NCI-H2081 (cell line): Measurements from ENCODE around the gene GJC1.

Experiments
- DNase-seq, 2 experiments: peaks; one replicate each; lab custom pipeline; 2025; lab: John Stamatoyannopoulos, UW

Gene GJC1

DNA sequence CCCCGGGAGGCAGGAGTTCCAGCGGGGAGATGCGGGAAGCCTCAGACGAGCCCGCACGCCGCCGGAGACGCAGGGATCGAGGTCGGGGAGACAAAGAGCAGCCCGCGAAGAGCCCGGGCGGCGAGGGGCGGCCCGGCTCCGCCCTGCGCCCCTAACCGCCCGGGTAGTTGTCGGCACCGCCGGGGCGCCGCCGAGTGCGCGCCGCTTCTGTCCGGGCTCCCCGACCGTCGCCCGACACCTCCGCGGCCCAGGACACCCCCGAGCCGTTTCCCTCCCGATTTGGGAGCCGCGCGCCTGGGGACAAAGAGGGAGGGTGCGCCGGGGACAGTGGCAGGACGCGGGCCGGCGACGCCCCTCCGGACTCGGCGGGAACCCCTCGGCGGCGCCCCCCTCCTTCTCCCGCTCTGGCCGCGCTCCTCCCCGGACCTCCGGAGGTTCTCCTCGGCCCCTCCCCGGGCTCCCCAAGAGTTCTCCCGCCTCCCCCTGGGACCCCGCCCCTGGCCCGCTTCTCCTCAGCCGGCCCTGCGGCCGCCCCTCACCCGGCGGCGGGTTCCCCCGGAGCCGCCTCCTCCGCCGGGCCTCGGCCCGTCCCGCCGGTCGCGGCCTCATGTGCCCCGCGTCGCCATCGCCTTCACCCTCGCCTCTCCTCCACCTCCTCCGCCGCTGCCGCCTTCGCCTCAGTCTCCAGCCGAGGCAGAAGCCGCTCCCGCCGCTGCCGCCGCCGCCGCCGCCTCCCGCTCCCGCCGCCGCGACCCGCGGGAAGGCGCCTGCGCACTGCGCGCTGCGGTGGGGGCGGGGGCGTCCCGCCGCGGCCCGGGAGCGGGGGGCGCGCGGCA is at the start of gene GJC1:
Gene GJC1, minus strand, starts transcription at position 765 of the 836 bp plus-strand sequence. CDS start 24,470 bp downstream, outside the sequence.
- peak in 1 of 2 experiments; percentile 7 for DNase-seq

DNA sequence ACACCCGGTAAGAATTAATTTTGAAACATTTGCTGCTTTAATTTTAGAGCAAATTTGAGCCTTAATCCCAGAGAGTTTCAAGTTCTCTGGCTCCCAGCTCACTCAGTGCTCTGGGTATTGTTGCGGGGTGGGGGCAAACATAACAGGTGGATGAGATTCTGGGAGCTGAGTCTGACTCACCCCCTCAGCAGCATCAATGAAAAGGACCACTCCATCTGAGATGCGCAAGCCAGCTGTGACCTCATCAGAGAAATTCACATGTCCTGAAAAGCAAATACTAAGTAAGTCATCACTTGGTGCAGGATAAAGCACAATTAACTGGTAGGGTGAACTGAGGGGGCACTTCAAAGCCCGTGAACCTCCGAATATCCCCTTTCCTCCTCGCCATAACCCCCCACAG is 49.3 kb upstream of the GJC1 start:
- no peak for DNase-seq

DNA sequence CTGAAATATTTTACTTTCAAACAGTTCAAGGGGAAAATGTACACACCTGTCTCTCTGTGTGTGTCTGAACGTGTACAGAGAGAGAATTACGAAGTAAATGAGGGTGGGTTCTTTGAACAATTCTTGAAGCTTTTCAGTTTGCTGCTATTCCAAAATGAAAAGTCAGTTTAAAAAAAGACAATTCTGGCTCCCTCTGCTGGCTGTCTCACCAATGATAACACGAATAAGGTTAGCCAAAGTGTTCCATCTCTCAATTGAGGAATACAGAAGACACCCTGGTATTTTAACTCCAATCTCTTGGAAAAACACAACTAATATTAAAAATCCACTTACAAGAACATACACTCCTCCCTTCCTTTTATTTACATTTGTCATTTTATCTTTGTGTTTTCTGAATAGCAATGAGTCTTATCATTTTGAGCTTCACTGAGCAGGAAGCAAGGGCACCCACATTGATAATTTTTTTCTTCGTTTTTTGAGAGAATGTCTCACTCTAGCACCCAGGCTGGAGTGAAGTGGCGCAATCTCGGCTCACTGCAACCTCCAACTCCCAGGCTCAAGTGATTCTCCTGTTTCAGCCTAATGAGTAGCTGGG is 48.6 kb upstream of the GJC1 start:
- peak; percentile 19 to 31 for DNase-seq

DNA sequence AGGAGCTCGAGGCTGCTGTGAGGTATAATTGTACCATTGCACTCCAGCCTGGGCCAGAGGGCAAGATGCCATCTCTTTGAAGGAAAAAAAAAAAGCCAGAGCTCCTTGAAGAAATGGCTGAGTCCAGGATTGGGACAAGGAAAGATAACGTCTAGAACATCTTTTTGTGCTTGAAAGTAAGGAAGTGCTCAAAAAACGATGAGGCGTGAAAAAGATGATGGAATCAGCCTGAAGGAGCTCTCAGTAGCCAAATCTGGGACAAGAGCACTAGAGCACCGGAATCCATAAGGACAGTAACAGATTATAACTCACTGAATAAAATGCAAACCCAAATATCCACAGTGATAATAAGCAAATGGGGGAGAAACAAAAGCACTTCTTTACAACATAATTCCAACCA is 47.0 kb upstream of the GJC1 start:
- DNase-seq, result no peak

DNA sequence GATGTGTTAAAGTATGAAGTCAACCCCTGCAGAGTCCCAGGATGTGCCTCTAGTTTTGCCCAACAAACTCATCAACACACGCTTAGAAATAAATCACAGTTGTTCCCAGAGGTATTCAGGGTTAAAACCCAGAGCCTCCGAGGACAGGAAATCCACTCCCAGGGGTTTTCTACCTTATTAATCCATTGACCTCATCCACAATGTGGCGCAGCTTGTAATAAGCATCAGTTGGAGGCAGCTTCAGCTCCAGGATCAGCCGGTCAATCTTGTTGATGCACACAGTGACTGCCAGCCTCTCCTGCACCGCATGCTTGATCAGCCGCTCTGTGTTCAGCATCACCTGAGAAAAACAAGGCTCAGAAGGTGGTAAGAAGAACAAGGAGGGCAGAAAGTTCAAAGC is 45.7 kb upstream of the GJC1 start:
- no peak for DNase-seq

DNA sequence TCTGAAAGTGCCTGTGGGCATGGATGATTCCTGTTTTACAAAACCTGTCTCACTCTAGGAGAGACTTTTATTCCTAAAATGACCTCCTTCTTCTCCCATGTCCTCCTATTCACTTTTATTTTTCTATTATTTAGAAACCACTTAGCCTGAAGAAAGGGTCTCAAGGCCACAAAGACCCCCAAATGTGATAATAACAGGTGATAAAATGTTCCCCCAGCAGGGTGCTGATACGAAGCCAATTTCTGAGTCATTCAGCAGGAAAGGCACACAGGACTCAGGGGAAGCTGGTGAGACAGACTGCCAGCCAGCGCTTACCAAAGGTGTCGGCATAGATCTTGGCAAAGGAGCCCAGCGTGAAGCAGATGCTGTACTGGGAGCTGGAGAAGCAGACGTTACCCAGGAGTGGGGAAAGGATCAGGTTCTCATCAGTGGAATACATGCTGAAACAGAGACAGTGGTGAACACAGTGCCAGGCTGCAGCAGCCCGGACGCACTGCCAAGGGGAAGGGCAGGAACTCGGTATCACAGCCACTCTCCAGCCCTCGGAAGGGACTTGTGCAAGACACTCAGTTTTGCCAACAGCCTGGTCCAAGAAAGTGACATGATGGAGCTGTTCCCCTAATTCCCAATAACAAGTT is 42.2 kb upstream of the GJC1 start:
- DNase-seq, result peak; percentile 91 to 98

DNA sequence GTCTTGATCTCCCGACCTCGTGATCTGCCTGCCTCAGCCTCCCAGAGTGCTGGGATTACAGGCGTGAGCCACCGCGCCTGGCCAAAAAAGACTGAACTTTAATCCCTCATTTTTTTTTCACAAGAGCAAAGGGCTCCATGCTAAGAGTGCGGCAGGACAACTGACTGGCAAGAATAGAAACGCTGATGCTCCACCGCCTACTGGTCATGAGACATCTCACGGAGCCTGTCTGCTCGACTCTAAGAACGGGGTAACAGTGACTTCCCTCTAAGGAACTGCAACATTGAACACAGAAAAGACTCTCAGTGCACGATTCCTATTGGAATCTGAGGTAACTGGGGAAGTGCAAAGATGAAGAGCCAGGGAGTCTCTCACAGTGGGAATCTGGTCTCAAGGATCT is 41.5 kb upstream of the GJC1 start:
- no peak for DNase-seq

DNA sequence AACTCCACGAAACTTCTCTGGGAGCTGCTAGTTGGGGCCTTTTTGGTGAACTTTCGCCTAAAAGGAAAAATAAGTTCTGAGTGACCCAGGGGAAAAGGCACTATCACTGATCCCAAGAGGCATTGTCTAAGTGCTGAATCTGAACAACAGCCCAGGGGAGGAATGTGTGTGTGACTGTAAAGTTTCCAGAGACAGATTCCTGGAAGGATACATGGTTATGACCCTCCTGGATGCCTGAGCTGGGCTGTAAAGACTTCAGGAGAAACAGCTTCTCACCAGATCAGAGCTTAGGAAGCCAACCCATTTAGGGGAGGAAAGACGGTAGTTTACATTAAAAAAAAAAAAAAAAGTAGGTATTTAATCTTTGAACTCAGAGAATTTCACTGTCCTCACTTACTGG is 37.8 kb upstream of the GJC1 start:
- no peak for DNase-seq

DNA sequence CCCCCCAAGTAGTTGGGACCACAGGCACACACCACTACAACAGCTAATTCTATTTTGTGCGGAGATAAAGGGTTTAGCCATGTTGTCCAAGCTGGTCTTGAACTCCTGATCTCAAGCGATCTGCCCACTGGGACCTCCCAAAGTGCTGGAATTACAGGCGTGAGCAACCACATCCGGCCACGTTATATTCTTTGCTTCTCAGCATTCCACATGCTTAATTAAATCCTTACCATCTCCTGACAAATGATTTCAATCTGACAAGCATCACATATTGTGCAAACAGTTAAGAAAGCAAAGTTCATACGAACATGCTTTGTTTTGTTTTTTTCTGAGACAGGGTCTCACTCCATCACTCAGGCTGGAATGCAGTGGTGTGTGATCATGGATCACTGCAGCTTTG is 35.8 kb upstream of the GJC1 start:
- no peak for DNase-seq

DNA sequence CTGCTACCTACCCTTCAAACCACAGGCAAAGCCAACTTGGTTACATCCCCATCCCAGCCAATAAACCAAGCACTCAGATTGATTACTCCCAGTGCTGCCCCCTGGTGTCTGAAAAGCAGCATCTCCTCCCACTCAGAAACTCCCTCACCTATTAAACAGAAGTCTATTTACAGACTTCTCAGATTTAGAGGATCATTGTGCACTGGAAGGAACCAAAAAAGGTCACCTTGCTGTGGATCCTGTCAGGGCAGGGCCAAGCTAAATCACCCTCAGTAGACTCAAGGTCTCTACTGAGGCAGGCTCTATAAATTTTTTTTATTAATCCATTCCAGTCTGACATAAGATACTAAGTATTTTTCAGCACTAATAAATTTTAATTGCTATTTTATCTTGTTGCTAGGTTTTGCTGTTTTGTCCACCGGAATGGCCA is 35.2 kb upstream of the GJC1 start:
- peak; percentile 64 to 75 for DNase-seq

DNA sequence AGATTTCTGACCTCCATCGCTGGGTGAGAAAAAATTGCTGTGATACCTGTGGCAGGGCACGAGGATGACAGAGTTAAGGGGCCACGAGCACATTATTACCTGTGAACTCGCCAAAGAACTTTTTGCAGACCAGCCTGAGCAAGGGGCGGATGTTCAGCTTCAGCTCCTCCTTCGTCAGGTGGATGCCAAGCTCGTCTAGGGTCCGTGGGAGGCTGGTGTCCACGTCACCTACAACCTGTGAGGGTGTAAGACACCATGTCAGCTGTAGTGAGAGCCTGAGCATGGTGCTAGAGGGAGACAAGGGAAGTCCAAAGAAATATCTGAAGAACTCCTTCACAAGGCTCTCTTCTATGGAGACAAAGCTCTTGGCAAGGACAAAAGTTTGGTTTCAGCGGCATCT is 34.7 kb upstream of the GJC1 start:
- DNase-seq, result no peak

DNA sequence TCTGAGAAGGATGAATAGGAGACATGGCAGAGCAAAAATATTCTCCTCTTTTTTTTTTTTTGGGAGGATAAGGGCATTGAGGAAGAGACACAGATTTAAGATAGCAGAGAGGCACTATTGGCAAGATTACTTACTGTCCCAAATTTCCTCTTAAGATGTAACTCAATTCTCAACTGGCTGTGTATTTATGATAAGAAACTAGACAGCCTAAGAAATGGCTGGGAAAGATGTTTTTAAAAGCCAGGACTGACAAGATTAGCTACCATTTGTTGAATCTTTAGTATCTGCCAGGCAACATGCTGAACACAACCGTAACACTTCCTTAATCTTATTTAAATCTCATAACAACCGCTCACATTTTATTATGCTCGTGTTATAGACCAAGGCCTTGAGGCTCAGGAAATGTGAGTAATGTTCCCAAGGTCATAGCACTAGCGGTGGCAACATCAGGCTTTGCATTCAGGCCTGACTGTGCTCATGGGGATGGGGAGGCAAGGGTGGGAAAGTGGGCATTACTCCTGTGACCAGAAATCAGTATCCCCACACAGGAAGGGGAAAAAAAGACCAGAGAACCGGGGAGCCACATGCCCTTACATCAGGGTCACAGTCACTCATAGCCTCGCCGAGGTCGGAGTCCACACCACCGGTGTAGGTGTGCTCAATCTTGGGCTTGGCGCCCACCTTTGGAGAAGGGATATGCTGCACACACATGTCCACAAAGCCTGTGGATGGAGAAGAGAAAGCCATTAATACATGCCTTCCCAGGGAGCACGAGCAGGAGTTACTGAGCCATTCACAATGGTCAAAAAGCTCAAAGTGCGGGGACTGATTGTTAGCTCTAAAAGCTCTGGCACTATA is 33.2 kb upstream of the GJC1 start:
- no peak for DNase-seq

DNA sequence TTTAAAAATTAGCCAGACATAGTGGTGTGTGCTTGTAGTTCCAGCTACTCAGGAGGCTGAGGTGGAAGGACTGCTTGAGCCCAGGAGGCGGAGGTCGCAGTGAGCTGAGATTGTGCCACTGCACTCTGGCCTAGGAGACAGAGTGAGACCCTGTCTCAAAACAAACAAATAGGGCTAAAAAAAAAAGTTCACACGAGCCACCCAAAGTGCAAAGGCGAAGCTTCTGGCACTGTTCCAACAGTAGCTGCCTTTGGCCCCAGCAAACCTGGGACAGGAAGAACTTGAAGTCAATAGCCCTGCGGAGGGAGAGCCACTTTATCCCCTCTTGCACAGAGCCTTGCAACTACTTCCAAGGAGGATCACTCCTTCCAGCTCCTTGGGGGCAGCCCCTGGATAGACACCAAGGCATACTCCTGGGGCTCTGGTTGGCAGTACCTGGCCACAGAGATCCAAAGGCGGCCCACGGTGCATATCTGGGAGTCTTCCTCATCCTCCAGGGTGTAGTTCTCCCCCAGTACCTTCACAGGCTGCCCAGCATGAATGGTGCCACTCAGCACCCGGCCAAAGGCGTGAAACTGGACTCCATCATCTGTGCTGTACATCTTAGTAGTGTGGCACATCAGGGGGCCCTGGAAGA is 32.3 kb upstream of the GJC1 start:
- no peak for DNase-seq

DNA sequence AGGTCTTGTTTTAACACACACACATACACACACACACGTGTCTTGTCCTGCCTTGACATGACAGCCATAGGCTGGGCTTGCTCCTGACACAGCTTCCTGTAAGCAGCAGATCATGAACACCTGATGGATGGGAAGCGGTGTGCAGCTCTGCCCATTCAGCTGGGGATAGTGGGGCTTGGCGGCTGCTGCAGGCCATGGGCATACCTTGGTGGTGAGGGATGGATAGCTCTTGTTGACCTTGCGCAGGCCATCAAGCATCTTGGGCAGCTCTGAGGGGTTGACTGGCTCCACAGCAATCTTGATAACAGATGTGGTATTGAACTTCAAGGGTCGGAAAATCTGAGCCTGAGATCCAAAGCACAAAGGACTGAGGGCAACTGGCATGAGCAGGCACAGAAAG is 29.6 kb upstream of the GJC1 start:
- DNase-seq, result no peak

DNA sequence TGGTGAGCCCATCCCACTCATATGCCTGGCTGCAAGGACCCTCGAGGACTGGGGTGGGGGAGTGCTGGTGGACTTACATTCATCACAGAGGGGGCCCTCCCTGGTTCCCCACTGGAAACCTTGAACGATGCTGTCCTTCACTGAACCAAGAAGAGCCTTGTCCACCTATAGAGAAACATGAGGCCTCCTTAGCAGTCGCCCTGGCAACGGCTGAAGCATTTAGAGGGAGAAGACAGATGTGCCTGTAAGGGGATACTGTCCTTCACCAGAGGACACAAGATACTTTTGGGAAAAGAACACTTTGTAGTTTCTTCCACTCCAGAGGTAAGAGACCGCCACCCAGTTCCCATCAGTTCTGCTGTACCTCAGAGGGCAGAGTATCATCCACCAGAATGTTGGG is 24.1 kb upstream of the GJC1 start:
- no peak for DNase-seq

DNA sequence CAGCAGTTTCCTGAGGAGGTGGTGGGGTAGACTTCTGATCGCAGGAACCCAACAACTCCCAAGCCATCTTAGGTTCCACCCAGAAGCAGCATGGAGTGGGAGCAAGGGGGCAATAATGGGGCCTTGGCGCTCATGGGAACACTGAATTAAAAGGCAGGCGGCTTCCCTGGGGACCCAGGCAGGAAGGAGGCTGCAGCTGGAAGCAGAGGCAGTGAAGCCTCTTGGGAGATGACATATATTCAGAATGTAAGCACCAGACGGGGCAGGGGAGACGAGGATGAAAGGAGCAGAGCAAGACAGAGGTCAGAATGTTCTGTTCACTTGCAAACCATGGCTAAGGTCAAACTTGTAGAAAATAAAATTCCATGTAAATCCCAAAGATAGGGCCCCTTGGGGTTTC is 20.5 kb upstream of the GJC1 start:
- DNase-seq, result no peak

DNA sequence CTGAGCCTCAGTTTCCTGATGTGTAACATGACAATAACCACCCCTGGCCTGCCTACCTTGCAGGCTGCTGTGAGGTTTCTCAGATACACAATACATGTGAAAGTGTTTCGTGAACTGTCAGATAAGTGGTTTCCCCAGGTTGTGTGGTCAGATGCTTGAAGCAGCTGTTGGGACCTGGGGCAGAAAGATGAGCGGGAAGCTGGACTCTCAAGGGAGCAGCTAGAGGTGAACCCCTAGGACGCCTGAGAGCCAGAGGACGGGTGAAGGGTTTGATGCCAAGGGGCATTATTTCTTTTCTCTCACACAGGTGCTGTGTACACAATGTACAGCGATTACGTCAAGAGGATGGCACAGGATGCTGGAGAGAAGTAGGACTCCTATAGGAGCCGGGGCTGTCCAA is 19.9 kb upstream of the GJC1 start:
- no peak for DNase-seq

DNA sequence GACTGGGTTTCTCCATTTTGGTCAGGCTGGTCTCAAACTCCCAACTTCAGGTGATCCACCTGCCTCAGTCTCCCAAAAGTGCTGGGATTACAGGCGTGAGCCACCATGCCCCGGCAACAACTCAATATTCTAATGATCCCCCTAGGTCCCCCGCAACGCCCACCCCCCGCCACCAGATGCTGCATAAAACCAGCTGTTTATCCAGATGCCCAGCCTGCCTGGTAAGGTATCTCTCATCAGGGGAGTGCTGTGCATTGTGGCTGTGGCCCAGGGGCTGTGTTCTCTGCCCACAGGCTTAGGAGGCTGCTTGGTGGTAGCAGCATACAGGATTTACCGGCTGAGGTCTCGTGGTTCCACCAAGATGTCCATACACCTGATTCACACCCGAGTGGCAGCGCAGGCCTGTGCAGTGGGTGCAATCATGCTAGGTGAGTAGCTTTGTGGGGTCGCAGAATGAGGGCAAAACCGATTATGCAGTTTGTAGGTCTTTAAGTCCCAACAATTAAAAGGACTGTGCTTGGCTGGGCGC is 18.9 kb upstream of the GJC1 start:
- DNase-seq, result no peak

DNA sequence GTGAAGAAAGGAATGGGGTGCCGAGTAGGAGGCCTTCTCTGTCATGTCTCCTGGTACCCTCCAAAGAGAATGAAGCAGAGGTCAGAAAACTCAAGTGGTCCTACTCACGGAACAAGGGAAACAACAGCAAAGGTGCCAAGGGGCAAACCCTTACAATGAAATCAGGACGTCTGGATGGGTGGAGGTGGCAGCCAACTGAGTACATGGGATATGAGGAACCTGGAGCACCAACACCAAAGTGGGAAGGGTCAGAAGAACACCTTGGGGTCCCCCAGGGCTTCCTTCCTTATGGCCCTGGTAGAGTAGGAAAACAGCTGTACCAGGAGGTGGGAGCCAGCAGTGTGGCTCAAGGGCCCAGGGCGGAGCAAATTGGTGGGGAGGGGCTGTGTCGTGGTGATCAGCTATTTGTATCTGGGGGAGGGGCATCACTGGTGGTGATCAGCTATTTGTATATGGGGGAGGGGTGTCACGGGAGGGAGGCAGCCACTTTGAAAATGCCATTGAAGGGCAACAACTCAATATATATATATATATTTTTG is 18.2 kb upstream of the GJC1 start:
- DNase-seq, result no peak

DNA sequence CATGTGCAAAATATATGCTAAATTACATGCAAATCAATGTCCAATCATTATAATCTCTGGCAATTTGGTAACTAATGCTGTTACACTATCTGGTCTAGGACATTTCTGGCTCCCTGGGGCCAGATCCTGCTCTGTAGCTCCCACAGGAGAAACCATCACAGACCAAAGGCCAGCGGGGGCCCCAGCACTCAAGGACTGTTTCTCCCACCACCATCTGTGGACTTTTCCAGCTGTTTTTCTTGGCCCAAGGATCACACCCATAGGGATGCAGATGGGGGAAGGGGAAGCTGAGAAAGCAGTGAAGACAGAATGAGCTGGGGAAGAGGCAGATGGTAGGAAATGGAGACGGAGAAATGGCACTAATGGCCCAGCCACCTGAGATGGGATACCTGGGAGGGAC is 17.5 kb upstream of the GJC1 start, which contains the start of gene HIGD1B:
Gene HIGD1B, plus strand, starts transcription at position 298 of the 400 bp plus-strand sequence. CDS start 270 bp downstream, outside the sequence.
- DNase-seq, result no peak

DNA sequence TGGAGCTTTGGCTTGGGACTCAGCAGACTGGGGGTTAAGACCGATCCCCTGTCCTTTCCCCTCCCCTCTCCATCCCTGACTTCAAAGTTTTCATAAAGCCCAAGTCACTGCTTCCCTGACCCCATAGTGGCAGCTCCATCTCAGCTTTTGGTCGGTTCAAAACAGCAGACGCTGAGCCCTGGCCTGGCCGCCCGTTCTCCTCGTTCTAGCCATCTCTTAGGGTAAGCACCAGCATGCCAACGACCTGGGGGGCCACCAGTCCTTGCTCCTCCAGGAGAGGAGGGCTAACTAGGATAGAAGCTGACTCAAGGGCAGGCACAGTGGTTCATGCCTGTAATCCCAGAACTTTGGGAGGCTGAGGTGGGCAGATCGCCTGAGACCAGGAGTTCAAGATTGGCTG is 16.1 kb upstream of the GJC1 start:
- DNase-seq, result no peak
